GM12872 (cell line): Measurements from ENCODE around the gene CSTF2T.

Experiments used
- CTCF ChIP-seq: IDR thresholded peaks from 3 replicates; pipeline ENCODE4 v1.5.1; 2011; ENCODE audit warnings: low read depth, mild to moderate bottlenecking, low read length, moderate library complexity; ENCODE audit not compliant: insufficient read depth

CSTF2T gene, protein sequence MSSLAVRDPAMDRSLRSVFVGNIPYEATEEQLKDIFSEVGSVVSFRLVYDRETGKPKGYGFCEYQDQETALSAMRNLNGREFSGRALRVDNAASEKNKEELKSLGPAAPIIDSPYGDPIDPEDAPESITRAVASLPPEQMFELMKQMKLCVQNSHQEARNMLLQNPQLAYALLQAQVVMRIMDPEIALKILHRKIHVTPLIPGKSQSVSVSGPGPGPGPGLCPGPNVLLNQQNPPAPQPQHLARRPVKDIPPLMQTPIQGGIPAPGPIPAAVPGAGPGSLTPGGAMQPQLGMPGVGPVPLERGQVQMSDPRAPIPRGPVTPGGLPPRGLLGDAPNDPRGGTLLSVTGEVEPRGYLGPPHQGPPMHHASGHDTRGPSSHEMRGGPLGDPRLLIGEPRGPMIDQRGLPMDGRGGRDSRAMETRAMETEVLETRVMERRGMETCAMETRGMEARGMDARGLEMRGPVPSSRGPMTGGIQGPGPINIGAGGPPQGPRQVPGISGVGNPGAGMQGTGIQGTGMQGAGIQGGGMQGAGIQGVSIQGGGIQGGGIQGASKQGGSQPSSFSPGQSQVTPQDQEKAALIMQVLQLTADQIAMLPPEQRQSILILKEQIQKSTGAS

DNA sequence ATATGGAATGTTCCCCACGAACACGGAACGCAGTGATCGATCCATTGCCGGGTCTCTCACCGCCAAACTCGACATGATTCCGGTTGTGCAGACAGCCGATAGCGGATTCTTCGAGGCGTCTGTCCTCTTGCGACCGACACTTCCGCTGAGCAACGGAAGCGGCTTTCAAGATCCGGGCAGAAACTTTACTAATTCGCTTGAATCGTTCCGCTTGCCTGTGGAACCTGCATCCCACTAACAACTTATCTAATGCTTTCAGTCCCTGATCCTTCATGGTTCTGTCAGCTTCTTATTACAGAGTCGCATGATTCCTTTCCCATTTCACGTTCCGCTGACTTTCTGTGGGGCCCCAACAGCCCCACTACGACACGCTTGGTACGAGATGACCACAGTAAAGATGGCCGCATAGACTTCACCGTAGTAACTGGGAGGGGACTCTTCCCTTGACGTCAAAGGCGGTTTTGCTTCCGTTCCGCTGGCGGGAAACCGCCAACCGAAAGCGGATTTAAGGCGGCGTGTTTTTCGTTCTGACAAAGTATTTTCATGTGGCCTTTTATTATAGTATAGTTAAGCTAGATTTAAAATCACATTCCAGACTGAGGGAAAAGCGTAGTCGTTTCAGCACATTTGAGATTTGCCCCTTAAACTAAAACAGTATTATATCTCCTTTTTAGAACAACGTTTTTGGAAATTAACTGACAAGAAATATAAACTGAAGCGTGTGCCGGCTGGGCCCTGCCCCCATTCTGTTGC lies at the start of gene CSTF2T:
Gene CSTF2T, minus strand, starts transcription at position 121 of the 753 bp plus-strand sequence. Its CDS starts 46 bp downstream, at position 75.
- TF ChIP-seq CTCF, result no peak

DNA sequence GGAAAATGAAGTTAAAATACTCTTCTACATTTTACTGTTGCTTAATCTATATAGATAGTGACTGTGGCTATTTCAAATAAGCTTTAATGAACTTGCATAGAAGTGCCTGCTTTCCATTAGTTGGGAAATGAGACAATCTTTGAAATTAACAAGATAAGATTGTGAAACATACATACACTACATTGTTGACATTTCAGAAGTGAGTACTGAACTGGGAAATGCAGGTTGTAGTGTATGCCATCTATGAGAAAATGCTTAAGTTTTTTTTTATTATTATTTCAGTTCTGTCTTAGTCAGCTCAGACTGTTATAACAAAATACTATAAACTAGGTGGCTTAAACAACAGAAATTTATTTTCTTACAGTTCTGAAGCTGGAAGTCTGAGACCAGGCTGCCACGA lies 49.6 kb upstream of the CSTF2T start:
- TF ChIP-seq CTCF, result no peak

- TF ChIP-seq CTCF, result no peak
These were observed 47.8 kb upstream of the CSTF2T start for GRCh38 chr10:51747216-51747615.

DNA sequence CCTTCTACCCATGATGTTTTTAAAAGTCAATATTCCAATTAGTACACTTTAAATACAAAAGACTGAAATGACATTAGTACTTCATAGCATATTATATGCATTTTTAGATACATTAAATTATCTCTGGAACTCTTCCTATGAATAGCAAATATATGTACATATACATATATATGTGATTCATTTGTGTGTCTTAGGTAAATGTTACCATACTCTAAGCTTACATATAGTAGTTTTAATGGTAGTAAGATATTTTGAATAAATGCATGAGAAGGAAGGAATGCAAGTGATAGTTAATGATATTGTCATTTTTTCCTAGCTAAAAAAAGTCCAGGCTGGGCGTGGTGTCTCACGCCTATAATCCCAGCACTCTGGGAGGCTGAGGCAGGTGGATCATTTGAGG lies 46.0 kb upstream of the CSTF2T start:
- no peak for TF ChIP-seq CTCF

GRCh38 chr10:51744235-51745000 lies 45.0 kb upstream of the CSTF2T start:
- TF ChIP-seq CTCF, result no peak

GRCh38 chr10:51743146-51743545 lies 43.8 kb upstream of the CSTF2T start:
- TF ChIP-seq CTCF, result no peak

DNA sequence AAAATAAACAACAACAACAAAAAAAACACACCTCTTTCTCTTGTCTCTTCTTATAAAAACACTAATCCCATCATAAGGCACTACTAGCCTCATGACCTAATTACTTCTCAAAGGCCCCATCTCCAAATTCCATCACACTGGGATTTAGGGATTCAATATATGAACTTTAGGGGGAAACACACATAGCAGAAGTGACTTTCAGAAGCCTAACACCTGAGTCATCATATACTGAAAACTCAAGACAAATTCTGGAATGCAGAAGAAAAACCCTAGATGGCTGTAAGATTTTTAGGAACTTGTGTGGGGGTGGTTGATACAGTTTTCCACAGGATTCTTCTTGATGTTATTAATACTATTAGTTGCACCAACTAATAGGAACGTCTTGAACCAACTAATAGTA lies 33.7 kb upstream of the CSTF2T start:
- TF ChIP-seq CTCF, result no peak
